Measurements from ENCODE around the gene CCDC117.

- no peak for TF ChIP-seq CTCF (IDR thresholded peaks at IDR 0.05)
- TF ChIP-seq POLR2A (IDR thresholded peaks at IDR 0.05): no peak
These were observed 44.5 kb upstream of the CCDC117 start for GRCh38 chr22:28728002-28728401.

All from right lobe of liver (tissue), 4 donors.